HG03558 (cell line): ENCODE results near the gene WNT3A.
"Not testable (repeated sequence)": the region's sequence is repeated elsewhere in the genome, so short reads cannot be mapped to it uniquely, and the experiment has no call there.

Source experiments
- ATAC-seq: cut with Tn5 transposase; IDR thresholded peaks from one replicate; pipeline ENCODE4 v1.9.1; 2021; ENCODE audit warnings: moderate number of reproducible peaks; ENCODE audit not compliant: unreplicated experiment; ENCODE audit errors: extremely low read depth

WNT3A gene

DNA sequence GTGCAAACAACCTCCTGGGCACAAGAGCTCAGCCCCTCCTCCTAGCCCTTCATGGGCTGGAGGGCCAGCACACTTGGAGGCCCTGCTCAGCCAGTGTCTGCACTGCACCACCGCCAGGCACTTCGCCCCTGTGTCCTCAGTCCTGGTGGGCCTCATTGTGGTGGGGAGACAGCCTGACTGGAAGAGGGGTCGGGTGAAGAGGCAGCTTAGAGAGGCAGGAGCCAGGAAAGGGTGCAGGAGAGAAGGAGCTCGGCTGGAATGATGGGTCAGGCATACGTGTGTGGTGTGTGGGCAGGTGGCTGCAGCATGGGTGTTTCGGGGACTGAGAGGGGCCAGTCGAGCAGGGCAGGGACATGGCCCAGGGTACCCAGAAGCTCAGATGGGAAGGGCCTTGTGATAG, 4.1 kb downstream of the WNT3A start:
- ATAC-seq, result no peak

- ATAC-seq, result no peak
Measured at GRCh38 chr1:228011721-228012311, 5.0 kb downstream of the WNT3A start.

DNA sequence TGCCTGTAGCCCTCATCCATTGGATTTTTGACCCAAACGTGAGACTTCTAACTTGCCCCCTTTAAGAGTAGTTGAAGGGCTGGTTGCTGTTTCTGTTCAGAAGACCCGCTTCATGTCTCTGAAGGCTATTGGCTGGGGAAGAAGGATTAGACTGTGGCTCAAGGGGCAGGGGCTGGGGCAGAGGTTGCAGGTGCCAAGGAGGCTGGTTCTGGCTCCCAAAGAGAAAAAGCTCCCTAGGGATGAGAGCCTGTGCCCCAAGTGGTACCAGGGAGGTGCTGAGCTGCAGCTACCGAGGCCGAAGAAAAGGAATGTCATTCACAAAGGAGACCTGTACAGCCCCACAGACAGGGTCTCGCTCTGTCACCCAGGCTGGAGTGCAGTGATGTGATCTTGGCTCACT, 5.8 kb downstream of the WNT3A start:
- no peak for ATAC-seq

DNA sequence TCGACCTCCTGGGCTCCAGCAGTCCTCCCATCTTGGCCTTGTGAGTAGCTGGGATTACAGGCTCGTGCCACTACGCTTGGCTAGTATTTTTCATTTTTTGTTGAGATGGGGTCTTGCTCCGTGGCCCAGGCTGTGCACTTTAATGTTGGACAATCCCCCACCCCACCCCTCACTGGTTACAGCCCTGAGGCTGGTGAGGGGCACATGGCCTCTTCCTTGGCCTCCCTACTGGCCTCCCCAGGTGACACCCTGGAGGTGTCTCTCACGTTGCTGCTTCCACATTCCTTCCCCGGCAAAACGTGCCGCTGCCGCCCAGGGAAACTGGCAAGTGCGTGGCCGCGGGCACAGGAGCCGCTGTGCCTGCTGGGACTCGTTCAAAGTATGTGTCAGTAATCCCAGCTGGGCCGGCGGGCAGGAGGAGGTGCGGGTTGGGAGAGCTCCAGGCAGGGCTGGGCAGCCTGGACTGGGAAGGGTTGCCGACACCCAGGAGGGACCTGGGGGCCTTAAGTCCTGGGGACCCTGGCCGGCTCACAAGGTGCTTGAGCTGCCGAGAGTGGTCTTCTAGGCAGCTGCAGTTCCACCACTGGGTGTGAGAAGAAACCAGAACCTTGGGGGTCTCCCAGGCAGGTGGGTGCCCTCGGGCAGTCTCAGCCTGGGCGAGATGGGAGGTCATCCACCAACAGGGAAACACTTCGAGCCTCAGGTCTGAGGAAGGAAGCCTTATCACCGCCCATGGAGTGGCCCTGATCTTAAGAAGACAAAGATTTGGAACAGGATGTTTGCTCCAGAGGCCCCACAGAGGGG, 6.5 kb downstream of the WNT3A start:
- ATAC-seq, result no peak

DNA sequence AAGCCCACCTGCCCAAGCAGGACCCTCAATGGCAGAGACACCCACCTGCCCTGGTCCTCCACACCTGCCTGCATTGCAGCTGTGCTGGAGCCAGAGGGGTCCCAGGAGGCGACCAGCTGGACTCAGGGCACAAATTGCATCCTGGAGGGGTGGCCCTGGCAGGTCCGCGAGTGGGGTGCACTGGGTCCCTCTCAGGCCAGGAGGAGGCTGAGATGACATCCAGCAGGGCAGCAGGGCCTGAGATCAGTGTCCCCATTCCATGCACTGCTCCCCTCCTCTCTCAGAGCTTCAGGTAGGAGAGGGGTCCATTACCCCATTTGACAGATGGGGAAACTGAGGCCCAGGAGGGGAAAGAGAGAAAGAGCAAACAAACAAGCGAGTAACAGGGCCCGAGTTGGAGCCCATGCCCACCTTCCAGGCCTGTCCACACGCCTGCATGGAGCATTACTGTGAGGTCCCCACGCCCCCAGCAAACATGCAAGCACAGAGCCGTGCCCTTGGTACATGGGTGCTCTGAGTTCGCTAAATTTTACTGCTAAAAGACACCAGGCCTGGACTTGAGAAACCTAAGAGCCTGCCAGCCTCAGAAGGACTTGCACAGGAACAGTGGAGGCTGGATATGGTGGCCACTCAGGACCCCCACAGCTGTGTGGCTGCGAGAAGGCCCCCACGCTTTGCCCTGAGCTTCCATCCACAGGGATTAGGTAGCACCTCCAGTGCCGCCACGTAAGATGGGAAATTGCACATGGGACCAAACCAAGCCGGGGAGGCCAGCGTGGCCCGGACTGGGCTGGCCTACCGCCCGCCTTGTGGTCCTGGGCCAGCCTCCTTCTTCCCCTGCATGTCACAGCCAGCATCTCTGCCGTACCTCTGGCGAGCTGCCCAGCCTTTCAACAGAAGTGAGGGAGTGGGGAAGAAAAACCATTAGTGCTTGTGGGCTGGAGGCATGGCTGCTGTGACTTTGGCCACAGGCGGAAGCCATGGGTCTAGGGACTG, 7.4 kb downstream of the WNT3A start:
- ATAC-seq, result no peak

GRCh38 chr1:228015276-228016180, 8.7 kb downstream of the WNT3A start:
- no peak for ATAC-seq

DNA sequence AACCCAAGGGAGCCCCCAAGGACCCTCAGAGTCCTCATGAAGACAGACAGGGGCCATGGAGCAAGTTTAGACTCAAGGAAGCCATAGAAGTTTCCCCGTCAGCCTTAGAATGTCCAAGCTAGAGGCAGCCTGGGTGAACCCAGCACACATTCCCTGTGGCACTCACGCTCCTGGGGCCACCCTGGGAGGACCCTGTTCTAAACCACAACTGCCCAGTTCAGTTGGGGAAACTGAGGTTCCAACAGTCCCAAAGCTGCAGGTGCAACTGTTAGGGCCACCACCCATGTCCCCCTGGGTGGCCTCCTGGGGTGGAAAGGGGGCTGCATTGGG, 9.3 kb downstream of the WNT3A start:
- ATAC-seq, result no peak

- no peak for ATAC-seq
Measured at GRCh38 chr1:228016653-228017355, 10.0 kb downstream of the WNT3A start.

GRCh38 chr1:228017356-228018124, 10.7 kb downstream of the WNT3A start:
- no peak for ATAC-seq

- no peak for ATAC-seq
Measured at GRCh38 chr1:228018125-228018398, 11.3 kb downstream of the WNT3A start.

DNA sequence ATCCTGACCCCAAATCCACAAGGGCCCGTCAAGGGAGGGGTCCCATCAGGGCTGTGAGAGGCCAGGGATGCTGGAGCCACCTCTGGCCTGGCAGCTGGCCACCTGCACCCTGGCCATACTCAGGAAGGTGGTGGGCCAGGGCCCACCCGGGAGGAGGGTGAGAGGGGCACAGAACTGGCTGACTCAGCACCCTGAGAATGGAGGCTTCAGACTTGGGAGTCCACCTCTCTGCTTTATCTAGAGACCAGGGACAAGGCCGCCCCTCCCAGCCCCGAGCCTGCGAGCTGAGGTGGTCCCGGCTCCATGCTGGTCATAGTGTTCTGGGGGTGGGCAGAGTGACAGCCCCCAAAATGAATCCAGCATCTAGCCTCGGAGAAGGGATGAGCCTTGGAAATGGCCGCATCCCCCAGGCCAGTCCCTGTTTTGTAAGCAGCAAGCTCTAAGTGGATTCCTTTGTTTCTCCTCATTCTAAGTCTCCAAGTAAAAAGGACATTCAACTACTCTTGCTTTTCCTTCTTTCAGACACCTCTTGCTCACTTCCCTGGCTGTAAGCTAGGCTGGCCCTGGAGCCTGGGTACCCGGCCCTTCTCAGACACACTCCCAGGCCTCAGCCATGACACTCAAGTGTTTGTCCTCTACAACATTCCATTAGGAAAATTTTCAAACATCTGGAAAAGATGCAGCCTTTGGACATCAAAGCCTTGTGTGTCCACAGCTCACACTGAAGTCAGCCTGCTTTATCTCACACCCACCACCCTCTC, 12.3 kb downstream of the WNT3A start:
- ATAC-seq, result no peak

DNA sequence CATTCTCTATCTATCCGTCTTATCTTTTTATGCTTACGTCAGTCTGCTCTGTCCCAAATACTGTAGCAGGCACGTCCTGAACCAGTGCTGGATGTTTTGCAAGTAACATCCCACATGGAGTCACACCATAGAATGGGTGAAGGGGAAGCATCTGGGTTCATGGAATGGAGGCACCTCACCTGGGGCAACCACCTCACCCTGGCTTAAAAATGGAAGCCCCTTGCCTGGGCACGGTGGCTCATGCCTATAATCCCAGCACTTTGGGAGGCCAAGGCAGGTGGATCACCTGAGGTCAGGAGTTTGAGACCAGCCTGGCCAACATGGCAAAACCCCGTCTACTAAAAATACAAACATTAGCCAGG, 12.9 kb downstream of the WNT3A start:
- ATAC-seq, result not testable (repeated sequence)

- no peak for ATAC-seq
Measured at GRCh38 chr1:228020686-228021354, 14.0 kb downstream of the WNT3A start.

GRCh38 chr1:228021355-228022030, 14.7 kb downstream of the WNT3A start:
- ATAC-seq, result no peak

DNA sequence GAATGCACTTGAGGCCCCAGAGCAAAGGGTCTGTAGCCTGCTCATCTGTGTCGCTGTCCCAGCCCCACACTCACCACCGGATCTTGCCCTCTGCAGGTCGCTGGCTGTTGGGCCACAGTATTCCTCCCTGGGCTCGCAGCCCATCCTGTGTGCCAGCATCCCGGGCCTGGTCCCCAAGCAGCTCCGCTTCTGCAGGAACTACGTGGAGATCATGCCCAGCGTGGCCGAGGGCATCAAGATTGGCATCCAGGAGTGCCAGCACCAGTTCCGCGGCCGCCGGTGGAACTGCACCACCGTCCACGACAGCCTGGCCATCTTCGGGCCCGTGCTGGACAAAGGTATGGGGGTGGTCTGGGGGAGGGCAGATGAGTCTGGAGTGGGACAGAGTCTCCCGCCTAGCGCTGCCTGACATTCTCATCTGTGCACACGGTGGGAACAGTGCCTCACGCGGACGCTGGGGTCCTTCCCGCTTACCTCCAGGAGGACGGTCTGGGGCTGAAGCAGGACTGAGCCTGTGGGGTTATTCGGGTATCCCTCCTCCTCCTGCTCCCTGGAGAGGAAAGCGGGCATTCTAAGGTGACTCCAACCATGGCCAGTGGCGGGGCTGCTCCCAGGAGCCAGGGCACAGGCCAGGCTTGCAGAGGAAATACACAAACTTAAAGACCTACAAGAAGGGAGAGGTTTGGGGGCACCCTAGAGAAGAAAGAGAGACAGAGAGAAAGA, 15.9 kb downstream of the WNT3A start:
- no peak for ATAC-seq

- no peak for ATAC-seq
Measured at GRCh38 chr1:228023294-228023639, 16.5 kb downstream of the WNT3A start.

DNA sequence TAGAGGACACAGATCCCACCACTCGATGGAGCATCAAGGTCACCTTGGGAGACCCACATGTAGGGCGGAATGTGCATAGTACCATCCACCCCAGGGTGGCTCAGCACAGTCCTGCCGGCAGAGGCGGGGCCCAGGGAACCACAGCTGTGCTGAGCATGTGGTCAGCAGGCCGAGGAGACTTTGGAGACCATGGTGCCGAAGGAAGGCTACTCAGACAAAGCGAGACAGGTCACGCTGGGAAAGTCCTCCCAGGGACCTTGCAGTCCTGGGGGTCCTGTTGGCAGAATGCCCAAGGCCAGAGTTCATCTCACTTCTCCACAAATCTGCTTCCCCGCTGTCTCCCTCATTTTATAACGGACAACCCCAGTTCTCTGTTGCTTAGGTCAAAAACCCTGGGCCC, 22.5 kb downstream of the WNT3A start:
- ATAC-seq, result no peak
